ENCODE data around the gene PRRC1. TPM values are rescaled to one million over a fixed set of nuclear protein-coding genes. Genes with fewer than 3 reads are reported as not detected.

PRRC1 gene
- total RNA-seq, 1 experiment from 2014 or later: 77.9 TPM

- TF ChIP-seq ZNF138 (CRISPR knock-in tag; conservative IDR thresholded peaks at IDR 0.05): no peak
- no peak for TF ChIP-seq ATF3 (CRISPR knock-in tag; conservative IDR thresholded peaks at IDR 0.05)
- TF ChIP-seq NR2C2 (CRISPR knock-in tag; IDR thresholded peaks at IDR 0.05): no peak
- TF ChIP-seq ZMAT4 (CRISPR knock-in tag; IDR thresholded peaks at IDR 0.05): no peak
- no peak for TF ChIP-seq ZBTB43 (CRISPR knock-in tag; IDR thresholded peaks at IDR 0.05)
- TF ChIP-seq ELF4 (CRISPR knock-in tag; IDR thresholded peaks at IDR 0.05; ENCODE audit: low read depth): no peak
- TF ChIP-seq IRF2 (CRISPR knock-in tag; IDR thresholded peaks at IDR 0.05; ENCODE audit: borderline replicate concordance, low read depth): no peak
- no peak for TF ChIP-seq ERG (CRISPR knock-in tag; IDR thresholded peaks at IDR 0.05)
- TF ChIP-seq TP53 (CRISPR knock-in tag; IDR thresholded peaks at IDR 0.05): no peak
Observed at GRCh38 chr5:127580731-127581130, 63.3 kb downstream of the PRRC1 start (continued).

- Mint-ChIP-seq H3K27me3 (ENCODE audit: low read depth) (no peaks in the 10 kb centered on the region), H3K36me3 (no peaks in the 10 kb centered on the region), H3K27ac (no peak overlapping the region), H3K4me1 (peaks cover 15% of the 10 kb centered on the region), H3K4me3 (no peak overlapping the region), H3K9me3 (no peaks in the 10 kb centered on the region)
- CTCF ChIA-PET: no interaction called here
- POLR2A ChIA-PET: no interaction called here
- no peak for ATAC-seq
- no peak for DNase-seq (ENCODE audit: low spot score)
- no peak for TF ChIP-seq ZNF138 (CRISPR knock-in tag; conservative IDR thresholded peaks at IDR 0.05)
- TF ChIP-seq JUN (CRISPR knock-in tag; IDR thresholded peaks at IDR 0.05): no peak
- no peak for TF ChIP-seq FOXJ3 (CRISPR knock-in tag; IDR thresholded peaks at IDR 0.05; ENCODE audit: borderline replicate concordance)
- no peak for TF ChIP-seq HMGA2 (CRISPR knock-in tag; IDR thresholded peaks at IDR 0.05)
- TF ChIP-seq TEAD1 (CRISPR knock-in tag; IDR thresholded peaks at IDR 0.05): no peak
- TF ChIP-seq ETV6 (CRISPR knock-in tag; IDR thresholded peaks at IDR 0.05): no peak
- no peak for TF ChIP-seq ZBTB21 (CRISPR knock-in tag; IDR thresholded peaks at IDR 0.05; ENCODE audit: borderline replicate concordance)
- TF ChIP-seq E2F4 (CRISPR knock-in tag; IDR thresholded peaks at IDR 0.05; ENCODE audit: borderline replicate concordance, low read depth): no peak
- TF ChIP-seq PREB (CRISPR knock-in tag; IDR thresholded peaks at IDR 0.05; ENCODE audit: borderline replicate concordance): no peak
- no peak for TF ChIP-seq NFATC4 (CRISPR knock-in tag; IDR thresholded peaks at IDR 0.05)
- TF ChIP-seq IRF1 (CRISPR knock-in tag; IDR thresholded peaks at IDR 0.05): no peak
- TF ChIP-seq ZNF423 (CRISPR knock-in tag; IDR thresholded peaks at IDR 0.05): no peak
- TF ChIP-seq PRRX2 (CRISPR knock-in tag; IDR thresholded peaks at IDR 0.05): no peak
Observed at GRCh38 chr5:127581450-127581849, 64.0 kb downstream of the PRRC1 start.
